AG04449 (cell line): ENCODE data around the gene MARK3.

Source experiments
- CTCF ChIA-PET: fragments of 350-600 bp; formaldehyde crosslinking; extraction: SDS; loops from one replicate; lab custom pipeline; 2021; ENCODE audit warnings: antibody characterized with exemption; lab: Yijun Ruan, JAX
- POLR2A ChIA-PET: fragments of 400-600, 350-600 bp; formaldehyde crosslinking; extraction: SDS; loops from one replicate; lab custom pipeline; 2020; ENCODE audit warnings: antibody characterized with exemption, inconsistent platforms; lab: Yijun Ruan, JAX
- DNase-seq: peaks from one replicate; pipeline ENCODE4 v3.0.0-alpha.2; 2010; ENCODE audit warnings: low read depth, low spot score
- H3K4me3 ChIP-seq: 2 replicates; pipeline ENCODE4 v1.5.1; 2011; ENCODE audit warnings: low read depth, mild to moderate bottlenecking, control low read depth, low read length
- TF ChIP-seq, protein P1 (sequence below): IDR thresholded peaks from one replicate; pipeline ENCODE4 v1.5.1; 2011; ENCODE audit warnings: mild to moderate bottlenecking, moderate library complexity, low read length, control low read depth, inconsistent platforms; ENCODE audit not compliant: insufficient read depth; ENCODE audit errors: missing control alignments

Gene MARK3

DNA sequence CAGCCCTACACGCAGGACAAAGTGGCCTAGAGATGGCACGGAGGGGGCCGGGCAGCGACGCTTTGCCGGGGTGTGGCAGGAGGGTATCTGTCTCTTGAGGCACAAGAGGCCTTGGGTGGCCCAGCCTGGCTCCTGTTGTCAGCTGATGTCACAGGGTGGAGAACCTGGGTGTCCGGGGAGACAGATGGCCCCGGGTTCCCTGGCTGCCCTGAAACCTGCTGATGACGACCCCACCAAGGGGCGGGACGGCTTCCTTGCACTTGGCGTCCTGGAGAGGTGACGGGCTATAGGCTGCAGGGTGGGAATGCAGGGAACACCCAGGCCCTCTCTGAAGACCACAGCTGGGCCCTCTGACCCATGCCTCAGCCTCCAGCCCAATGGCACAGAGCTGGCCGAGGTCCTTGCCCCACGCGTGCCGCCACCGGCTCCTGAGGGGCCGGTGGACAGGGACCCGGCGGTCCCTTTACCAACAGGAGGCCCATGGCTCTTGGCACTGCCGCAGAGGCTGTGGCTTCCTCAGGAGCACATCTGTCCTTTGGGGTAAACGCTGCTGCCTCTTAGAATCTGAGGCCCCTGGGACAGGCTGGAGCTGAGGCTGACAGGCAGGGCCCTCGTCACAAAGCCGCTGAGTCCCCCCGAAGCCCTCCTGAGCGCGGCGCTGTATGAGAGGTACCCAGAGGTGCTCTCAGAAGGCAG is 160.2 kb downstream of the MARK3 start:
- TF ChIP-seq, protein P1, sequence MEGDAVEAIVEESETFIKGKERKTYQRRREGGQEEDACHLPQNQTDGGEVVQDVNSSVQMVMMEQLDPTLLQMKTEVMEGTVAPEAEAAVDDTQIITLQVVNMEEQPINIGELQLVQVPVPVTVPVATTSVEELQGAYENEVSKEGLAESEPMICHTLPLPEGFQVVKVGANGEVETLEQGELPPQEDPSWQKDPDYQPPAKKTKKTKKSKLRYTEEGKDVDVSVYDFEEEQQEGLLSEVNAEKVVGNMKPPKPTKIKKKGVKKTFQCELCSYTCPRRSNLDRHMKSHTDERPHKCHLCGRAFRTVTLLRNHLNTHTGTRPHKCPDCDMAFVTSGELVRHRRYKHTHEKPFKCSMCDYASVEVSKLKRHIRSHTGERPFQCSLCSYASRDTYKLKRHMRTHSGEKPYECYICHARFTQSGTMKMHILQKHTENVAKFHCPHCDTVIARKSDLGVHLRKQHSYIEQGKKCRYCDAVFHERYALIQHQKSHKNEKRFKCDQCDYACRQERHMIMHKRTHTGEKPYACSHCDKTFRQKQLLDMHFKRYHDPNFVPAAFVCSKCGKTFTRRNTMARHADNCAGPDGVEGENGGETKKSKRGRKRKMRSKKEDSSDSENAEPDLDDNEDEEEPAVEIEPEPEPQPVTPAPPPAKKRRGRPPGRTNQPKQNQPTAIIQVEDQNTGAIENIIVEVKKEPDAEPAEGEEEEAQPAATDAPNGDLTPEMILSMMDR = no peak
- no peak for DNase-seq
- no peak overlapping the region for H3K4me3 ChIP-seq
- POLR2A ChIA-PET = no interaction called here
- CTCF ChIA-PET = interaction anchor here (5.6 to 20.9 kb wide), 5 partner anchors 6 to 42 kb away, joined by 39 to 368 read pairs (median 89); partner anchors contain the start of genes BAG5, CKB, COA8 and TRMT61A

DNA sequence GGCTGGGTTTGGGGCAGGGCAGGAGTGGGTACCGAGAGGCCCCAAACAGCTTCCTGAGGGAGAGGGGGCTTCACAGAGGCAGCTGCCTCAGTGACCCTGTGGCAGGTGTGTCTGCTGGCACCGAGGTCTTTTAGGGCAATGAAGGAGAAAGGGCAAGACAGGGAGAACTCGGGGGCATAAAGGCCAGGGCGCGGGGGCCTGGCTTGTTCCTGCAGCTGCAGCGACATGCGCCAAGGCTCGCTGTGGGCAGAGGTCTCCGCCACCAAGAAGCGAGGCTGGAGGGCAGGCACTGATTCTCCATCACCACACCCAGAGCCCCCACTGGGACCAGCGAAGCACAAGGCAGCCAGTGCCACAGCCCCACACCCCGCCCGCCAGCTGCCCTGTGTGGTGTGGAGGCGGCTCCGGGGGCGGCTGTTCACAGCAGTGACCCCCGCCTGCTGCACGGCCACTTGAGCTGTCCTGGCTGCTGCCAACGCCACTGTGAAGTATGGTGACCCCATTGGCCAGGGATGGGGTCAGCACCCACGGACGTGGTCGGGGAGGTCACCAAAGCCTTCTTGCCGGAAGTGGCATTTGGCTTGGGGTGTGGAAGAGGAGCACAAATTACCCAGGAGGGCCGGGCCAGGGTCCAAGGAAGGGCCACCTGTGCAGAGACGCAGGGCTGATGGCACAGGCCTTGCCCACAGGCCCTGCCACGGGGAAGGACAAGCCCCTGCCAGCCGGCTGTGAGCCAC is 160.9 kb downstream of the MARK3 start:
- H3K4me3 ChIP-seq = no peak overlapping the region
- CTCF ChIA-PET = interaction anchor here (0.9 to 20.9 kb wide), 6 partner anchors 10 to 50 kb away, joined by 5 to 368 read pairs (median 84); partner anchors contain the start of genes BAG5, CKB, COA8 and TRMT61A
- POLR2A ChIA-PET = no interaction called here
- TF ChIP-seq, protein P1 = no peak
- no peak for DNase-seq

DNA sequence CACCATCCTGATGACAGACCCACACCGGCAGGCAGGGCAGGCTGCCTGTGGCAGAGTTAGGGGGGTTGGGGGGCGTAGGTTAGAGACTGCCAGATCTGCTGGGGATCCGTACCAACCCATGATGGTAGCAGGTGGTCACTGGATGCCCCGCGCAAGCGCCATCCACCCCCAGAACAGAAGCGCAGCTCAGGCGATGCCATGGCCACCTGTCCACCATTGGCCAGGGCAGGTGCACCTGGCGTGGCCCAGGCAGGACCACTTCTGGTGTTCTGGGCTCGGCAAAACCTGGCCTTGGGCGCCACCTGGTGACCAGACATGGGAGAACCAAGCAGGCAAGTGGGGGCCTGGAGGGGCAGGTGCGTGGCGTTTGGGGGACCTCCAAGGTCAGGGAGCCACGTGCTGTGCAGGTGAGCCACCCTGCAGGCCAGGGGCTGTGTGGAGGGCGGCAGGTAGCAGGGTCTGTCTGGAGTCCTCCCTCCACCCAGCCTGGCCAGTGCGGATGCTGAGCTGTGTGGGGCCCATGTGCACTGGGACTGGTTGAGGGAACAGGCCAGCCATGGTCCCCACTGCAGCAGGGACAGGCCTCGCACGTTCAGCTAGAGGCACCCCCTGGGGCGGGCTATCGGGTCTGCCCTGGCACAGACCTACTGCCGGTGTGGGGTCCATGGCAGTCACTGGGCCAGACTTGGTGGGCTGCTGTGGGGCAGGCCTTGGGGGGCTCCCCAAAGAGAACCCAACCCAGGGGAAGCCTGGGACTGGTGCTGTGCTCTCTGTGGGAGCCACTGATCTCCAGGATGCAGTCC is 161.6 kb downstream of the MARK3 start:
- H3K4me3 ChIP-seq = no peak overlapping the region
- no peak for DNase-seq
- ChIA-PET POLR2A (interaction anchor here (1.0 kb wide), 1 partner anchor 18 kb away, joined by 3 read pairs; no protein-coding TSS in a partner anchor), CTCF (interaction anchor here (0.9 to 20.9 kb wide), 6 partner anchors 10 to 50 kb away, joined by 5 to 368 read pairs (median 84); partner anchors contain the start of genes BAG5, CKB, COA8 and TRMT61A)
- TF ChIP-seq, protein P1 = peak; percentile 92

DNA sequence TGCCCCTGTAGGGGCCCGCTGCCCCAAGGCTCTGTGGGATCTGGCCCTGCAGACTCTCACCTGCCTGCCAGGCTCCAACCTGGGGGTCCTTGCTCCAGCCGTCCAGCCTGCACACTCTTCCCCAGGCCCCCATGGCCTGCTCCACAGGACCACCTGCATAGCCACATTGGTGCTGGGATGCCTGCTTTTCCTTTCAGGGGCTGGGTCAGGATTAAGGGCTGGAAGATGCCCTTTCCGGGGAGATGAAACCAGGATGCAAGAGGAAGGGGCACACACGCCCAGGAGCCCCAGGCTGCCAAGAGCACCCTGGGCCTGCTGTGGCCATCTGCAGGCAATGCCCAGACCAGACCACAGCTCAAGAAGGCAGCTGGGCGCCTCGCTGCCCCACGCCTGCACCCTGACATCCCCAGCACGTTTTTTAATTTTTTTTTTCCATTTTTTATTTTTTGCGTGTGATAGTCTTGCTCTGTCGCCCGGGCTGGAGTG is 162.3 kb downstream of the MARK3 start:
- POLR2A ChIA-PET = interaction anchor here (1.0 kb wide), 1 partner anchor 19 kb away, joined by 3 read pairs; no protein-coding TSS in a partner anchor
- CTCF ChIA-PET = interaction anchor here (1.1 to 20.9 kb wide), 6 partner anchors 11 to 156 kb away, joined by 3 to 368 read pairs (median 84); partner anchors contain the start of genes BAG5, CKB, COA8 and TRMT61A
- H3K4me3 ChIP-seq = no peak overlapping the region
- no peak for DNase-seq
- TF ChIP-seq, protein P1 = no peak

DNA sequence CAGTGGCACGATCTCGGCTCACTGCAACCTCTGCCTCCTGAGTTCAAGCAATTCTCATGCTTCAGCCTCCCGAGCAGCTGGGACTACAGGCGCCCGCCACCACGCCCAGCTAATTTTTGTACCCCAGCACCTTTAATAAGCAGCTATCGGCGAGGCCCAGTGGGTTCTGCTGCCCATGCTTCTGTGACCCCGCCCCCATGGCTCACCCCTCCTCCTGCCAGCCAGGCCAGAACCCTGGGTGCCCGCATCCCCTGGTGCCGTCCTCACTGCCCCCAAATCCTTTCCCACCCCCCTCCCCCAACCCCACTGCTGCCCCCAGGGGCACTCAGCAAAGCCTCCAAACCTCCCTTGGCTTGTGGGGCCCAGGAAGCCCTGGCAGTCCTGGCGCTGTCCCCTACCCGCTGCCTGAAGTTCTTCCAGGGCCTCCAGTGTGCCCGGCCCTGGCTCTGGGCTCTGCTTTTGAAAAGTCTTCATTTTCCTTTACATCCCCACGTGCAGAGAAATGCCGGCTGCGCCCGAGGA is 162.8 kb downstream of the MARK3 start:
- DNase-seq = no peak
- H3K4me3 ChIP-seq = no peak overlapping the region
- TF ChIP-seq, protein P1 = no peak
- CTCF ChIA-PET = interaction anchor here (1.1 to 20.9 kb wide), 6 partner anchors 11 to 157 kb away, joined by 3 to 368 read pairs (median 84); partner anchors contain the start of genes BAG5, CKB, COA8 and TRMT61A
- POLR2A ChIA-PET = interaction anchor here (1.0 kb wide), 1 partner anchor 20 kb away, joined by 3 read pairs; no protein-coding TSS in a partner anchor
